ENCODE data around the gene EIF2B4. TPM values are rescaled to one million over a fixed set of nuclear protein-coding genes. Genes with fewer than 3 reads are reported as not detected.

Gene EIF2B4
- 51.2 and 52.0 TPM in 2 replicates for total RNA-seq

- intact Hi-C loops (cut with micrococcal nuclease) = loop anchor here (1.0 to 5.0 kb wide), 9 partner anchors 10 to 292 kb away; partner anchors contain the start of genes CCDC121, GPN1, GTF3C2 and IFT172
- Mint-ChIP-seq H3K36me3 (ENCODE audit: low read depth) (peaks cover 64% of the 10 kb centered on the region), H3K27ac (peak within 1 kb of the TSS; percentile 98), H3K4me1 (peaks cover 34% of the 10 kb centered on the region), H3K27me3 (no peaks in the 10 kb centered on the region), H3K9me3 (no peaks in the 10 kb centered on the region), H3K4me3 (peak within 1 kb of the TSS; percentile 86)
- peak; percentile 100 for DNase-seq
Observed at GRCh38 chr2:27370026-27370815, at the start of gene EIF2B4, which contains the start of gene SNX17. Gene EIF2B4 (minus strand): TSS chr2:27370338. CDS start chr2:27370314, 24 bp downstream. Gene SNX17 (plus strand): TSS chr2:27370616. CDS start chr2:27370744, 128 bp downstream.

- DNase-seq = no peak
- Mint-ChIP-seq H3K9me3 (peaks cover 3% of the 10 kb centered on the region), H3K36me3 (ENCODE audit: low read depth) (no peaks in the 10 kb centered on the region), H3K4me1 (peaks cover 4% of the 10 kb centered on the region), H3K27ac (no peak overlapping the region), H3K4me3 (no peak overlapping the region), H3K27me3 (peaks cover 8% of the 10 kb centered on the region)
- intact Hi-C loops (cut with micrococcal nuclease) = no loop called here
Observed at GRCh38 chr2:27416151-27416550, 46.0 kb upstream of the EIF2B4 start.

- H3K36me3 Mint-ChIP-seq (ENCODE audit: low read depth) = peaks cover 6% of the 10 kb centered on the region
- DNase-seq = no peak
- peaks cover 3% of the 10 kb centered on the region for H3K9me3 Mint-ChIP-seq
- H3K27me3 Mint-ChIP-seq = peaks cover 8% of the 10 kb centered on the region
- intact Hi-C loops (cut with micrococcal nuclease) = no loop called here
- H3K4me3 Mint-ChIP-seq = no peak overlapping the region
- H3K4me1 Mint-ChIP-seq = peaks cover 17% of the 10 kb centered on the region
- no peak overlapping the region for H3K27ac Mint-ChIP-seq
Observed at GRCh38 chr2:27412419-27413152, 42.4 kb upstream of the EIF2B4 start.

DNA sequence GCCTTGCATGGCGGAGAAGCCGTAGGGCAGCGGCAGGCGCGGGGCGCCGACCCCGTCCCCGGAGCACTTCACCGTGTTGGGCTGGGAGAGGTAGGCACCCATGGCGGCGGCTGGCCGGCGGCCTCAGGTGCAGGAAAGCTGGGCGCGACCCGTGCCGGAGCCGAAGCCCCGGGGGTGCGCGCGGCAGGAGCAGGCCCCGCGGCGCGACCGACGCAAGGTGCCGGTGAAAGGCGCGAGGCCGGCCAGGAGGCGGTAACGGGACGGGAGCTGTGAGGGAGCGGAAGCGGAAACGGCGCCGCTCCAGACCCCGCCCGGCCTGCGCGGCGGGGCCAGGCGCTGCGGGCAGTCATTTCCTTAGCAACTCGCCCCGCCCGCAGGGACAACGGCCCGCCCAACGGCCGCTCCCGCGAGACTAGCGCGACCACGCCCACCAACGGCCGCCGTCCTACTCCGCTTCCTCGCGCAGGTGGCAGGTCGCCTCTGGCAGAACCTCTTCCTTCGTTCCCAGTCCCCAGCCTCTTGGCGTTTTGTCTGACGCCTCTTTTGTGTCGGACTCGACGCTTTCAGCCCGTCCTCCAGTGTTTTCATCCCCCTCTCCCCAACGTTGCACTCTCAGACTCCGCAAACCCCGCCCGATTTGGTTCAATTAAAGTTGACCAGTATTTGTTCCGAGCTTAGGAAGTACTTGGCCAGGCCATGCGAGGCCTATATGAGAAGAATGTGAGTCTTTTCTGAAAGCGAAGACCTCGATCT lies 39.4 kb upstream of the EIF2B4 start, which contains the start of gene PPM1G:
PPM1G (minus strand) TSS at position 271 of the 753 bp plus-strand sequence; CDS start at position 102, 169 bp downstream.
- peak within 1 kb of the TSS; percentile 98 for H3K4me3 Mint-ChIP-seq
- peak within 1 kb of the TSS; percentile 89 for H3K27ac Mint-ChIP-seq
- DNase-seq = peak; percentile 99
- peaks cover 5% of the 10 kb centered on the region for H3K27me3 Mint-ChIP-seq
- peaks cover 30% of the 10 kb centered on the region for H3K4me1 Mint-ChIP-seq
- H3K9me3 Mint-ChIP-seq = peaks cover 3% of the 10 kb centered on the region
- peaks cover 26% of the 10 kb centered on the region for H3K36me3 Mint-ChIP-seq (ENCODE audit: low read depth)
- intact Hi-C loops (cut with micrococcal nuclease) = loop anchor here (1.0 to 10.0 kb wide), 7 partner anchors 19 to 255 kb away; partner anchors contain the start of genes EIF2B4, GTF3C2, IFT172 and NRBP1

- peaks cover 32% of the 10 kb centered on the region for H3K4me1 Mint-ChIP-seq
- intact Hi-C loops (cut with micrococcal nuclease) = loop anchor here (1.0 to 10.0 kb wide), 7 partner anchors 20 to 256 kb away; partner anchors contain the start of genes EIF2B4, GTF3C2, IFT172 and NRBP1
Observed at GRCh38 chr2:27408601-27409320, 38.6 kb upstream of the EIF2B4 start.

DNA sequence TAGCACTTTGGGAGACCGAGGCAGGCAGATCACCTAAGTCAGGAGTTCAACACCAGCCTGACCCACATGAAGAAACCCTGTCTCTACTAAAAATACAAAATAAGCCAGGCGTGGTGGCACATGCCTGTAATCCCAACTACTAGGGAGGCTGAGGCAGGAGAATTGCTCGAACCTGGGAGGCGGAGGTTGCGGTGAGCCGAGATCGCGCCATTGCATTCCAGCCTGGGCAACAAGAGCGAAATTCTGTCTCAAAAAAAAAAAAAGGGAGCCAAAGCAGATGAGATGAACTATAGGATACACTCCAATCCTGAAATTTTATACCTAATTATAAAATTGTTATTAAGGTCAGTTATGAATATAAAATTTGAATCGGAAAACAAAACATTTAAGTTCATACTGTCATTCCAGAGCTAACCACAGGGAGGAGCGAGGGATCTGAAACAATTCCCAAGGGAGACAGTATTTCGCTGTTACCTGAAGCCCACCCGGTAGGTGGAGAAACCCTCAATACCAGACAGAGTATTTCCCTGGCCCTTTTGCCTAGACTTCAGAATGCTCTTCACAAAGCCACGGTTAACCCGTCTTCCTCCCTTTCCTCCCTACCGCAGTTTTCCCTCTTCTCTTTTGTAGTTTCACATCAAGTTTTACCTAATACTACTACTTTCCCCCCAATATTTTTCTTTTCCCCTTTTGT lies 37.8 kb upstream of the EIF2B4 start:
- H3K27me3 Mint-ChIP-seq = peaks cover 5% of the 10 kb centered on the region
- peaks cover 3% of the 10 kb centered on the region for H3K9me3 Mint-ChIP-seq
- peak overlapping the region; percentile 86 for H3K27ac Mint-ChIP-seq
- intact Hi-C loops (cut with micrococcal nuclease) = loop anchor here (2.0 to 10.0 kb wide), 4 partner anchors 27 to 257 kb away; partner anchors contain the start of genes IFT172, SLC4A1AP, SUPT7L and ZNF512
- H3K36me3 Mint-ChIP-seq (ENCODE audit: low read depth) = peaks cover 33% of the 10 kb centered on the region
- H3K4me3 Mint-ChIP-seq = peak overlapping the region; percentile 98
- no peak for DNase-seq
- peaks cover 35% of the 10 kb centered on the region for H3K4me1 Mint-ChIP-seq

More at GRCh38 chr2:27408601-27409320, 38.6 kb upstream of the EIF2B4 start:
- H3K36me3 Mint-ChIP-seq (ENCODE audit: low read depth) = peaks cover 29% of the 10 kb centered on the region
- H3K27me3 Mint-ChIP-seq = peaks cover 5% of the 10 kb centered on the region
- peaks cover 3% of the 10 kb centered on the region for H3K9me3 Mint-ChIP-seq
- peak overlapping the region; percentile 98 for H3K4me3 Mint-ChIP-seq
- peak; percentile 71 for DNase-seq
- H3K27ac Mint-ChIP-seq = peak overlapping the region; percentile 86

DNA sequence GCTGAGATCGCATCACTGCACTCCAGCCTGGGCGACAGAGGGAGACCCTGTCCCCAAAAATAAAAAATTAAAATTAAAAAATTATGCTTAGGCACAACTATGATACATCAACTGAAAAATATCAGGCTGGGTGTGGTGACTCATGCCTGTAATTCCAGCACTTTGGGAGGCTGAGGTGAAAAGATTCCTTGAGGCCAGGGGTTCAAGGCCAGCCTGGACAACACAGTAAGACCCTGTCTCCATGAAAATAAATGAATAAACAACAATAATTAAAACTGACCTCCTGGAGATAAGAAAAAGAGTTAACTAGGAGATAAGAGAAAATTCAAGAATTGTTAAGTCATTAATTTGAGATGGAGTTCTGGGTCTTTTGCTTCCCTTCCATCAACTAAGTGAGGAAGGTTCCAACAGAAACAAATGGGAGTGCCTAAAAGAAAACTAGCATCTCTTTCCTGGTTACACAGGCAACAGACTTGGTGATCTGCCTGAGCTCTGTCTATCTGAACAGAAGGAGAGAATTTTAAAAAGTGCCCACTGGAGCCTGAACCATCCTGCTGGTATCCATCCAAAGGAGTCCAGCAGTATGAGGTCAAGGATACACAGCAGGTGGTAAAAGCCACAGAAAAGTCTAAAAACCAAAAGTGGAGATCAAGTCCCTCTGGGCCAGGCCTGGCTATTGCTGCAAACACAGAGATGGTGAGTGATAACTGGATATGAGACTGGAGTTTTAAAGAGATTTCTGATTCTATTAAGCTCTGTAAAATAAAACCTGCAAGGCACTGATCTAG lies 30.4 kb upstream of the EIF2B4 start:
- intact Hi-C loops (cut with micrococcal nuclease) = loop anchor here (10.0 kb wide), 1 partner anchor 264 kb away; the partner anchor contains the start of genes SLC4A1AP and SUPT7L
- DNase-seq = no peak
- H3K9me3 Mint-ChIP-seq = no peaks in the 10 kb centered on the region
- no peaks in the 10 kb centered on the region for H3K27me3 Mint-ChIP-seq
- peaks cover 29% of the 10 kb centered on the region for H3K36me3 Mint-ChIP-seq (ENCODE audit: low read depth)
- peaks cover 25% of the 10 kb centered on the region for H3K4me1 Mint-ChIP-seq
- peak overlapping the region; percentile 2 for H3K4me3 Mint-ChIP-seq
- peak overlapping the region; percentile 56 for H3K27ac Mint-ChIP-seq

GRCh38 chr2:27398962-27399361 lies 28.8 kb upstream of the EIF2B4 start:
- Mint-ChIP-seq H3K4me1 (peaks cover 23% of the 10 kb centered on the region), H3K36me3 (ENCODE audit: low read depth) (peaks cover 23% of the 10 kb centered on the region), H3K4me3 (no peak overlapping the region), H3K9me3 (no peaks in the 10 kb centered on the region), H3K27me3 (no peaks in the 10 kb centered on the region), H3K27ac (no peak overlapping the region)
- intact Hi-C loops (cut with micrococcal nuclease) = no loop called here
- no peak for DNase-seq

- H3K9me3 Mint-ChIP-seq = no peaks in the 10 kb centered on the region
- DNase-seq = no peak
- no peak overlapping the region for H3K4me3 Mint-ChIP-seq
- intact Hi-C loops (cut with micrococcal nuclease) = no loop called here
- H3K36me3 Mint-ChIP-seq (ENCODE audit: low read depth) = peaks cover 21% of the 10 kb centered on the region
- no peaks in the 10 kb centered on the region for H3K27me3 Mint-ChIP-seq
- no peak overlapping the region for H3K27ac Mint-ChIP-seq
- peaks cover 23% of the 10 kb centered on the region for H3K4me1 Mint-ChIP-seq
Observed at GRCh38 chr2:27393225-27393624, 23.1 kb upstream of the EIF2B4 start.

GRCh38 chr2:27390822-27391679 lies 20.9 kb upstream of the EIF2B4 start:
- no peaks in the 10 kb centered on the region for H3K27me3 Mint-ChIP-seq
- no peaks in the 10 kb centered on the region for H3K9me3 Mint-ChIP-seq
- peak overlapping the region; percentile 71 for H3K27ac Mint-ChIP-seq
- DNase-seq = no peak
- peaks cover 23% of the 10 kb centered on the region for H3K4me1 Mint-ChIP-seq
- intact Hi-C loops (cut with micrococcal nuclease) = no loop called here
- peak overlapping the region; percentile 30 for H3K4me3 Mint-ChIP-seq
- peaks cover 26% of the 10 kb centered on the region for H3K36me3 Mint-ChIP-seq (ENCODE audit: low read depth)

Data from activated CD4-positive, alpha-beta T cell treated with anti-CD3 and anti-CD28 coated beads, Interleukin-2, amount 10 ng/mL, durations not matched to agents 24 days and 14 days (primary cell).